ENCODE data around the gene NEURL2.
"Not testable (repeated sequence)": the region's sequence is repeated elsewhere in the genome, so short reads cannot be mapped to it uniquely, and the experiment has no call there.

Gene NEURL2

DNA sequence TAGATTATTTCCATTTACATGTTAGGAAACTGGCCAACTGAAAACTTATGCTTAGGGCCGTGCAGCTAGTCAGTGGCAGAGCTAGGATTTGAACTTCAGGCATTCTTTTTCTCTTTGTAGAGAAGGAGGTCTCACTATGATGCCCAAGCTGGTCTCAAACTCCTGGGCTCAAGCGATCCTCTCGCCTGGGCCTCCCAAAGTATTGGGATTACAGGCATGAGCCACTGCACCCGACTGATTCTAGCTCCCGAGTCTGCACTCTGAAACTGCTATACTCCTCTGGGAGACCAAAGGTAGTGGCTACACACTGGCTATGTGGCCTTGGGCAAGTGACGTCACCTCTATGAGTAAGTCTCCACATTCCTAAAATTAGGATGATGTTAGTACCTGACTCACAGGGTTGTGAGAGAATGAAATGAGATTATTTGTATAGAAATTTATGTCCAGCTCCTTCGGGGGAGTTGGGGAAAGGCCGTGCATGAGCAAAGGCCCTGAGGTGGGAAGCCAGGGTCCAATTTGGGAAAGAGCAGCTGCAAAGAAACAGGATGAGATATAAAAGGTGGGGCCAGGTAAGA, 14.6 kb upstream of the NEURL2 start:
- Histone ChIP-seq H3K4me3 (ENCODE audit: low read length) (no peak overlapping the region), H3K27ac (ENCODE audit: low read depth, low read length) (no peak overlapping the region), H3K9me3 (ENCODE audit: insufficient read depth, low read depth, low read length) (no peaks in the 10 kb centered on the region), H3K36me3 (ENCODE audit: insufficient read depth, low read length) (peaks cover 83% of the 10 kb centered on the region), H3K4me1 (ENCODE audit: insufficient read depth, low read length) (no peaks in the 10 kb centered on the region), H3K9ac (ENCODE audit: low read depth, low read length) (no peak overlapping the region), H3K27me3 (ENCODE audit: insufficient read depth, low read length) (no peaks in the 10 kb centered on the region)
- 87% methylated on average over 8 of the region's 8 CpGs for WGBS

DNA sequence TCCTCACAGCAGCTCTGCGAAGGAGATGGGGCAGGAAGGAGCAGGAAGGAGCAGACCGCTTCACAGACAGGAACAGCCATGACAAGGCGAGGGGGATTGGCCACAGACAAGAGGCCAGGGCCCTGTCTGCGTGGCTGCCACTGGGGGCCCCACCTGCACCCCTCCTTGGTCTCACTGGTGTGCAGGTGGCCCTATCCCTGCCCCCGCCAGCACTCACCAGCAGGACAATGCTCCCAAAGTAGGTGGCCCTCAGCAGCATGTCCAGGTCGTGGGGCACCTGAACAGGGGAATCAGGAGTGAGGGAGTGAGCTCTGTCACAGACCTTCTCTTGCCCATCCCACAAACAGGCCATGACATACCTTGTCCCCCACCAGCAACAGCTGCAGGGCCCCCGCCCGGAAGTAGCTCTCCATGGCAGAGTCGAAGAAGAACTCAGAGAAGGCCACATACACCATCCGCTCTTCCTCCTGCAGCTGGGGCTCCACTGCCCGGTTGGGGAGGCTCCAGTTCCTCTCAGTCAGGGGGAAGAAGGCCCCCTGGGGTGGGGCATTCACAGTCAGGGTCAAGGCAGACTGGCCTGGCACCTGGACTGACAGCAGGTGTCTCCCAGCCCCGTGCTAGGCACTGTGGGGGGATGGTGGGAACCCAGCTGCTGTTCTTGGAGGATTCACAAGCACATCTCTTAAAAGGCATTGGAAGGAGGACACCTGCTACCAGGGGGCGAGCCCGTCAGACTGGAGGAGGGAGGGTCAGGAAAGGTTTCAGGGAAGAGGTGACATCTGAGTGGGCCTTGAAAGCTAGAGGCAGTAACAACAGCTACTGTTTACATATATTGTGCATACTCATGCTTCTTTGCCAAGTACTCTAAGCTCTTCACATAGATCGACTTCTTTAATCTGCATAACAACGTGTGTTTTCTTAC, 13.8 kb upstream of the NEURL2 start:
- H3K9ac ChIP-seq (ENCODE audit: low read depth, low read length), result no peak overlapping the region
- WGBS, result 88% methylated on average over 16 of the region's 16 CpGs

DNA sequence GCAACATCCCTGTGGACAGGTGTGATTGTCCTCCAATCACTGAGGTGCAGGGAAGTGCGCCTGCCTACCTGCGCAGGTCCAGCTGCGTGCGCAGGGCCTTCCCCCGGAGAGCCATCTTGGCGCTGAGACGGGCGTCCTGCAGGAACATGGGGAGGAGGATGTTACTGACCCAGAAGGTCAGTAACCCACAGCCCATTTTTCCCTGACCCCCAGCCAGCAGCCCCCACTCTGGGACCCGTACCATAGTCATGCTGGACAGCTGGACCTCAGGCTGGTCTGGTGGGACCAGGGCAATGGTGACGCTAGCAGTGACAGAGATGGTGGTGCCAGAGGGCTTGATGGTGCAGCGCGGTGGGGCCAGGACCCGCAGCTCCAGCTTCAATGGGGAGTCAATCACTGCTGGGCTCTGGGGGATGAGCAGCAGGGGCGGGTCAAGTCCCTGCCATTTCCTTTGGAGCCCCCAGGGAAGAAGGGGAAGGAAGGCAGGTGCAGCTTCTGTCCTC, 11.2 kb upstream of the NEURL2 start:
- Histone ChIP-seq H3K9me3 (ENCODE audit: insufficient read depth, low read depth, low read length) (no peaks in the 10 kb centered on the region), H3K4me1 (ENCODE audit: insufficient read depth, low read length) (no peaks in the 10 kb centered on the region), H3K27me3 (ENCODE audit: insufficient read depth, low read length) (no peaks in the 10 kb centered on the region), H3K36me3 (ENCODE audit: insufficient read depth, low read length) (peaks cover 92% of the 10 kb centered on the region), H3K4me3 (ENCODE audit: low read length) (no peak overlapping the region), H3K9ac (ENCODE audit: low read depth, low read length) (no peak overlapping the region), H3K27ac (ENCODE audit: low read depth, low read length) (no peak overlapping the region)
- WGBS, result 93% methylated on average over 14 of the region's 14 CpGs

More for the DNA sequence above, 13.8 kb upstream of the NEURL2 start:
- Histone ChIP-seq H3K4me1 (ENCODE audit: insufficient read depth, low read length) (no peaks in the 10 kb centered on the region), H3K36me3 (ENCODE audit: insufficient read depth, low read length) (peaks cover 87% of the 10 kb centered on the region), H3K27me3 (ENCODE audit: insufficient read depth, low read length) (no peaks in the 10 kb centered on the region), H3K4me3 (ENCODE audit: low read length) (no peak overlapping the region), H3K9me3 (ENCODE audit: insufficient read depth, low read depth, low read length) (no peaks in the 10 kb centered on the region), H3K27ac (ENCODE audit: low read depth, low read length) (no peak overlapping the region)

DNA sequence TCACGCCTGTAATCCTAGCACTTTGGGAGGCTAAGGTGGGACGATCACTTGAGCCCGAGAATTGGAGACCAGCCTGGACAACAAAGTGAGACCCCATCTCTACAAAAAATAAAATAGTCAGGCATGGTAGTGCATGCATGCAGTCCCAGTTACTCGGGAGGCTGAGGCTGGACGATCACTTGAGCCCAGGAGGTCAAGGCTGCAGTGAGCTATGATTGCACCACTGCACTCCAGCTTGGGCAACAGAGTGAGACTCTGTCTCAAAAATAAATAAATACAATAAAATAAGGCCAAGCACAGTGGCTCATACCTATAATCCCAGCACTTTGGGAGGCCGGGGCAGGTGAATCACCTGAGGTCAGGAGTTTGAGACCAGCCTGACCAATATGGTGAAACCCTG, 10.3 kb upstream of the NEURL2 start:
- not testable (repeated sequence) for H3K27ac ChIP-seq (ENCODE audit: low read depth, low read length); H3K27me3 ChIP-seq (ENCODE audit: insufficient read depth, low read length); H3K4me1 ChIP-seq (ENCODE audit: insufficient read depth, low read length); H3K9ac ChIP-seq (ENCODE audit: low read depth, low read length); H3K4me3 ChIP-seq (ENCODE audit: low read length); H3K9me3 ChIP-seq (ENCODE audit: insufficient read depth, low read depth, low read length)
- WGBS, result 96% methylated on average over 6 of the region's 6 CpGs
- peaks cover 94% of the 10 kb centered on the region for H3K36me3 ChIP-seq (ENCODE audit: insufficient read depth, low read length)

DNA sequence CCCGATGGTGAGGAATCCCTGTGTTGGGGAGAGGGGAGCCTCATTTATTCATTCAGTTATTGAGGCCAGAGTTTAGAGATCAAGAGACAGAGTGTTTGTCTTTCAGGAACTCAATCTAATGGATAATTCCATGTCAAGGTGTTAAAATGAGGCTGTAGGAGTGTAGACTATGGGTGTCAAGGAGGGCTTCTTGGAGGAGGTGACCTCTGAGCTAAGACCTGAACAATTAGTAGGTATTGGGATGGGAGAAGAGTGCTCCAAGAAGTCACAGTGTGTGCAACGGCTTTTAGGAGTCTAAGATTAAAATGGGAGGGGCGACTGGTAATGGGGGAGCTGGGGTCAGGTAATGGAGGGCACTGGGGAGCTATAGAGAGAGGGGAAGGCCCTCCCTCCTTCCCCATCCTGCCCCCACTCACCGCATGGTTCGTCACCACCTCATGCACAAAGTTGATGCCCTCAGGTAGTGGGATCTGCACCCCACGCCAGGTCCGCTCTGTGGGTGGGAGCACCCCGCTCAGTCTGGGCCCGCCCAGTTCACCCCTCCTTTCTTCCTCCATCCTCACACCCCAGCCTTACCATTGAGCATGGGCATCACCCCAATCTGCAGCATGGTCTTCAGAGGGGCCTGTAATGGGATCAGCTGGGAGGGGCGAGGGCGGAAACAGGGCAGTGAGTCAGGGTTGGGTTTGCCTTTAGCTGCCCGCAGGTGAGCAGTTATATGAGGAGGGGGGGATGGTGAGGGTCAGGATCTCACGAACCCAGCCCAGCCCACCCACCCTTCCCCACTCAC, 8.2 kb upstream of the NEURL2 start:
- H3K27ac ChIP-seq (ENCODE audit: low read depth, low read length), result no peak overlapping the region
- no peak overlapping the region for H3K4me3 ChIP-seq (ENCODE audit: low read length)
- H3K9ac ChIP-seq (ENCODE audit: low read depth, low read length), result no peak overlapping the region
- H3K9me3 ChIP-seq (ENCODE audit: insufficient read depth, low read depth, low read length), result no peaks in the 10 kb centered on the region
- no peaks in the 10 kb centered on the region for H3K27me3 ChIP-seq (ENCODE audit: insufficient read depth, low read length)
- H3K4me1 ChIP-seq (ENCODE audit: insufficient read depth, low read length), result no peaks in the 10 kb centered on the region
- peaks cover 90% of the 10 kb centered on the region for H3K36me3 ChIP-seq (ENCODE audit: insufficient read depth, low read length)
- 93% methylated on average over 12 of the region's 13 CpGs for WGBS

DNA sequence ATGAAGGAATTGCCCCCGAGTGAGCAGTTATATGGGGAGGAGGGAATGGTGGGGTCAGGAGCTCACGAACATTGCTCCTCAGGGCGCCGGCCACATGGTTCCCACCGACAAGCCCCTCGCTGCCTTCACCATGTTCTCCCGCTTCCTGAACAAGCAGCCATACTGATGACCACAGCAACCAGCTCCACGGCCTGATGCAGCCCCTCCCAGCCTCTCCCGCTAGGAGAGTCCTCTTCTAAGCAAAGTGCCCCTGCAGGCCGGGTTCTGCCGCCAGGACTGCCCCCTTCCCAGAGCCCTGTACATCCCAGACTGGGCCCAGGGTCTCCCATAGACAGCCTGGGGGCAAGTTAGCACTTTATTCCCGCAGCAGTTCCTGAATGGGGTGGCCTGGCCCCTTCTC, 7.3 kb upstream of the NEURL2 start:
- no peak overlapping the region for H3K9ac ChIP-seq (ENCODE audit: low read depth, low read length)
- WGBS, result 91% methylated on average over 12 of the region's 12 CpGs
- no peak overlapping the region for H3K4me3 ChIP-seq (ENCODE audit: low read length)

DNA sequence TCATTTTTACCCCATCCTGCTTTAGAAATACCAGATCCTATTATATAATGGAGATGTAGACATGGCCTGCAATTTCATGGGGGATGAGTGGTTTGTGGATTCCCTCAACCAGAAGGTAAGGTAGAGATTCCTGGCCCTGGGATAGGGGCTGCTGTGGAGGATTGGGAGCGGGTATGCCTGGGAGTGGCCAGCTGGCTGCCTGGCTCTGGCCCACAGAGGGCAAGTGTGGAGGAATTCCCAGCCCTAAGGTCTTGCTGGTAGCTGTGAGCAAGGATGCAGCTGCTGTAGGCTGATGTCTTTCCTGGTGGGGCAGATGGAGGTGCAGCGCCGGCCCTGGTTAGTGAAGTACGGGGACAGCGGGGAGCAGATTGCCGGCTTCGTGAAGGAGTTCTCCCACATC, 6.7 kb upstream of the NEURL2 start:
- no peaks in the 10 kb centered on the region for H3K4me1 ChIP-seq (ENCODE audit: insufficient read depth, low read length)
- H3K27ac ChIP-seq (ENCODE audit: low read depth, low read length), result no peak overlapping the region
- no peak overlapping the region for H3K9ac ChIP-seq (ENCODE audit: low read depth, low read length)
- no peaks in the 10 kb centered on the region for H3K9me3 ChIP-seq (ENCODE audit: insufficient read depth, low read depth, low read length)
- H3K36me3 ChIP-seq (ENCODE audit: insufficient read depth, low read length), result peaks cover 90% of the 10 kb centered on the region
- H3K4me3 ChIP-seq (ENCODE audit: low read length), result no peak overlapping the region
- 96% methylated on average over 7 of the region's 7 CpGs for WGBS
- no peaks in the 10 kb centered on the region for H3K27me3 ChIP-seq (ENCODE audit: insufficient read depth, low read length)

More for the DNA sequence above, 7.3 kb upstream of the NEURL2 start:
- H3K36me3 ChIP-seq (ENCODE audit: insufficient read depth, low read length), result peaks cover 89% of the 10 kb centered on the region
- H3K27ac ChIP-seq (ENCODE audit: low read depth, low read length), result no peak overlapping the region
- H3K9me3 ChIP-seq (ENCODE audit: insufficient read depth, low read depth, low read length), result no peaks in the 10 kb centered on the region
- no peaks in the 10 kb centered on the region for H3K4me1 ChIP-seq (ENCODE audit: insufficient read depth, low read length)
- H3K27me3 ChIP-seq (ENCODE audit: insufficient read depth, low read length), result no peaks in the 10 kb centered on the region

DNA sequence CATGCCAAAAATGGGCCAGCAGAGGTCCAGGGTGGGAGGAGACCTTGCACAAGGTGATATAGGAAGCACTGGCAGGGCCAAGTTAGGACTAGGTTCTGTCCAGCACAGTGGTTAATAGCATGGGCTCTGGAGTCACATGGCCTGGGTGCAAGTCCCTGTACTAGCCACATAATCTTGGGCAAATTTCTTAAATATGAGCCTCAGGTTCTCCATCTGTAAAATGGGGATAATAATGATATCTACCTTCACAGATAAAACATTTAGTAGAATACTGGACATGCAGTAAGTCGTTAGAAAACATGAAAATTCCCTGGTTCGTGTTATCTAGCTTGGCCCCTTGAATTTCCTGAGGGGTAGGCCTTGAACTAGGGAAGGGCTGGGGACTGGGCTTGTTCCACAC, 6.3 kb upstream of the NEURL2 start:
- Histone ChIP-seq H3K27me3 (ENCODE audit: insufficient read depth, low read length) (no peaks in the 10 kb centered on the region), H3K9ac (ENCODE audit: low read depth, low read length) (no peak overlapping the region), H3K4me1 (ENCODE audit: insufficient read depth, low read length) (no peaks in the 10 kb centered on the region), H3K9me3 (ENCODE audit: insufficient read depth, low read depth, low read length) (no peaks in the 10 kb centered on the region), H3K36me3 (ENCODE audit: insufficient read depth, low read length) (peaks cover 87% of the 10 kb centered on the region), H3K4me3 (ENCODE audit: low read length) (no peak overlapping the region), H3K27ac (ENCODE audit: low read depth, low read length) (no peak overlapping the region)
- 95% methylated on average over 2 of the region's 2 CpGs for WGBS

DNA sequence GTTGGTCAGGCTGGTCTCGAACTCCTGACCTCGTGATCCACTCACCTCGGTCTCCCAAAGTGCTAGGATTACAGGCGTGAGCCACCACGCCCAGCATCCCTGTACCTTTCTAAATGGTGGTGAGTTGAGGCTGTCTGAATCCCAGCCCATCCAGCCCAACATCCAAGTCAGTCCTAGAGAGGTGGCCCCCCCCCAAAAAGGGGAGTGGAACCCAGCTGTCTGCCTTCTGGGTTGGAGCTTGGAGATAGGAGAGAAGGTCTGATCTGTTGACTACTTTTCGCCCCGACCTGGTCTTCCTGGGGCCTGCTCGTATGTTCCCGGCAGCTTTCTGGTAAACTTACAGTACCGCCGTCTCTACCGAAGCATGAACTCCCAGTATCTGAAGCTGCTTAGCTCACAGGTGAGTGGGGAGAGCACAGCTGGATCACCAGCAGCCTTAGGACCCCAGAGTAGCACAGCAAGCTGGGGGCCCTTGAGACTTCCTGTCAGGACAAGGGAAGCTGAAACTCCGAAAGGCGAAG, 5.7 kb upstream of the NEURL2 start:
- Histone ChIP-seq H3K4me3 (ENCODE audit: low read length) (no peak overlapping the region), H3K27me3 (ENCODE audit: insufficient read depth, low read length) (no peaks in the 10 kb centered on the region), H3K4me1 (ENCODE audit: insufficient read depth, low read length) (no peaks in the 10 kb centered on the region), H3K9ac (ENCODE audit: low read depth, low read length) (no peak overlapping the region), H3K36me3 (ENCODE audit: insufficient read depth, low read length) (peaks cover 81% of the 10 kb centered on the region), H3K27ac (ENCODE audit: low read depth, low read length) (no peak overlapping the region), H3K9me3 (ENCODE audit: insufficient read depth, low read depth, low read length) (no peaks in the 10 kb centered on the region)
- 95% methylated on average over 14 of the region's 14 CpGs for WGBS

DNA sequence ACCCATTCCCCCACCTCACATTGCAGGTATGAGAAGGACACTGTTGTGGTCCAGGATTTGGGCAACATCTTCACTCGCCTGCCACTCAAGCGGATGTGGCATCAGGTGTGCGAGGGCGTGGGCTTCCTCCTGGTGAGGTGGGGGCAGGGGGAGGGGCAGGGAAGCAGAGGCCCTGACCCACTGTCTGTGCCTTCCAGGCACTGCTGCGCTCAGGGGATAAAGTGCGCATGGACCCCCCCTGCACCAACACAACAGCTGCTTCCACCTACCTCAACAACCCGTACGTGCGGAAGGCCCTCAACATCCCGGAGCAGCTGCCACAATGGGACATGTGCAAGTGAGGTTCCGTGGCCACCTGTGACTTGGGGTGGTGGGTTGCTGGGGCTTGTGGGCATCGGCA, 3.8 kb upstream of the NEURL2 start:
- no peaks in the 10 kb centered on the region for H3K9me3 ChIP-seq (ENCODE audit: insufficient read depth, low read depth, low read length)
- H3K4me1 ChIP-seq (ENCODE audit: insufficient read depth, low read length), result no peaks in the 10 kb centered on the region
- H3K9ac ChIP-seq (ENCODE audit: low read depth, low read length), result no peak overlapping the region
- no peak overlapping the region for H3K27ac ChIP-seq (ENCODE audit: low read depth, low read length)
- H3K4me3 ChIP-seq (ENCODE audit: low read length), result no peak overlapping the region
- WGBS, result 96% methylated on average over 12 of the region's 12 CpGs
- H3K27me3 ChIP-seq (ENCODE audit: insufficient read depth, low read length), result no peaks in the 10 kb centered on the region; the same call in 1 of the 2 replicates
- peaks cover 64% of the 10 kb centered on the region for H3K36me3 ChIP-seq (ENCODE audit: insufficient read depth, low read length)

DNA sequence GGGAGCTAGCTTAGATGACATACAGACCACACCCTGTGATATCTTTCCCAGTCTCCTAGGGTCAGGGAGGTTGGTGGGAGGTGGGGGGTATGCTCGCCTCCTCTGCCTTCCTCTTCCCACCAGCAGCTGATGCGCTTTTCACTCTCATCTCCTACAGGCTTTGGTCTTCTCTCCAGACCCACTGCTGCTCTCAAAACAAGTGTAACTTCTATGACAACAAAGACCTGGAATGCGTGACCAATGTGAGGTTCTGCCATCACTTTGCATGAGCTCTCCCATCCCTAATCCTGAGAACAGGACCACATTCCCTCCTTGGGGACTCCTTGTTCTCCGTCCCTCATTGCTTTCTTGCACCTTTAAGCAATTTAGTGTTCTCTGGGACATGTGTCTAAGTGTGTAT, 2.8 kb upstream of the NEURL2 start:
- H3K27ac ChIP-seq (ENCODE audit: low read depth, low read length), result no peak overlapping the region

More for the DNA sequence above, 2.8 kb upstream of the NEURL2 start:
- H3K27me3 ChIP-seq (ENCODE audit: insufficient read depth, low read length), result no peaks in the 10 kb centered on the region; the same call in 1 of the 2 replicates
- no peaks in the 10 kb centered on the region for H3K4me1 ChIP-seq (ENCODE audit: insufficient read depth, low read length)
- H3K9me3 ChIP-seq (ENCODE audit: insufficient read depth, low read depth, low read length), result no peaks in the 10 kb centered on the region
- peaks cover 56% of the 10 kb centered on the region for H3K36me3 ChIP-seq (ENCODE audit: insufficient read depth, low read length)
- H3K4me3 ChIP-seq (ENCODE audit: low read length), result no peak overlapping the region
- 95% methylated on average over 3 of the region's 4 CpGs for WGBS
- no peak overlapping the region for H3K9ac ChIP-seq (ENCODE audit: low read depth, low read length)
